ENCODE data around the gene OXER1.

The OXER1 gene

DNA sequence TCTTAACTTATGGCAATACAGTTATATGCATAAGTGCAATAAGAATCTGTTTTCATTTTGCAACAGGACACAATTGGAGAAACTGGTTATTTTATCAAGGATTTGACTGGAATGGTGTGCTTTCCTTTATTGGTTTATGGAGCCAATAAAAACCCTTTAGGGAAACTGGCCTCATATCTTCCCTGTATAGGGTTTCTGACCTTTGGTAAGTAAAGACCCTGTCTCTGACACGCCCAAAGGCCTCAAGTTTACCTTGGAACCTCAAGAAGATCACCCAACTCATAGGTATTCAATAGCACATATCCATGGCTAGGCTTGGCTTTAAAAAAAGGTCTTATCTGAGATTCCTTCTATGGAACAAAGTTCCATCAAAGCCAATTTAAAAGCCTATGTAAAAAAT, 17.2 kb upstream of the OXER1 start:
- no peaks in the 10 kb centered on the region for H3K79me2 ChIP-seq
- H3K27ac ChIP-seq = no peak overlapping the region
- TF ChIP-seq, protein P1, sequence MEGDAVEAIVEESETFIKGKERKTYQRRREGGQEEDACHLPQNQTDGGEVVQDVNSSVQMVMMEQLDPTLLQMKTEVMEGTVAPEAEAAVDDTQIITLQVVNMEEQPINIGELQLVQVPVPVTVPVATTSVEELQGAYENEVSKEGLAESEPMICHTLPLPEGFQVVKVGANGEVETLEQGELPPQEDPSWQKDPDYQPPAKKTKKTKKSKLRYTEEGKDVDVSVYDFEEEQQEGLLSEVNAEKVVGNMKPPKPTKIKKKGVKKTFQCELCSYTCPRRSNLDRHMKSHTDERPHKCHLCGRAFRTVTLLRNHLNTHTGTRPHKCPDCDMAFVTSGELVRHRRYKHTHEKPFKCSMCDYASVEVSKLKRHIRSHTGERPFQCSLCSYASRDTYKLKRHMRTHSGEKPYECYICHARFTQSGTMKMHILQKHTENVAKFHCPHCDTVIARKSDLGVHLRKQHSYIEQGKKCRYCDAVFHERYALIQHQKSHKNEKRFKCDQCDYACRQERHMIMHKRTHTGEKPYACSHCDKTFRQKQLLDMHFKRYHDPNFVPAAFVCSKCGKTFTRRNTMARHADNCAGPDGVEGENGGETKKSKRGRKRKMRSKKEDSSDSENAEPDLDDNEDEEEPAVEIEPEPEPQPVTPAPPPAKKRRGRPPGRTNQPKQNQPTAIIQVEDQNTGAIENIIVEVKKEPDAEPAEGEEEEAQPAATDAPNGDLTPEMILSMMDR (IDR thresholded peaks at IDR 0.05) = no peak
- H3K4me2 ChIP-seq (ENCODE audit: low read length) = no peak overlapping the region
- H3K4me3 ChIP-seq (ENCODE audit: low read depth, low read length) = no peak overlapping the region
- no peak overlapping the region for H3K9ac ChIP-seq
- no peaks in the 10 kb centered on the region for H3K4me1 ChIP-seq
- H3K9me3 ChIP-seq (ENCODE audit: control insufficient read depth, low read length) = no peaks in the 10 kb centered on the region
- H3K27me3 ChIP-seq (ENCODE audit: control insufficient read depth, insufficient read depth, low read length) = no peaks in the 10 kb centered on the region
- no peak overlapping the region for H2AFZ ChIP-seq
- H3K36me3 ChIP-seq (ENCODE audit: control insufficient read depth, insufficient read depth, low read length) = no peaks in the 10 kb centered on the region

DNA sequence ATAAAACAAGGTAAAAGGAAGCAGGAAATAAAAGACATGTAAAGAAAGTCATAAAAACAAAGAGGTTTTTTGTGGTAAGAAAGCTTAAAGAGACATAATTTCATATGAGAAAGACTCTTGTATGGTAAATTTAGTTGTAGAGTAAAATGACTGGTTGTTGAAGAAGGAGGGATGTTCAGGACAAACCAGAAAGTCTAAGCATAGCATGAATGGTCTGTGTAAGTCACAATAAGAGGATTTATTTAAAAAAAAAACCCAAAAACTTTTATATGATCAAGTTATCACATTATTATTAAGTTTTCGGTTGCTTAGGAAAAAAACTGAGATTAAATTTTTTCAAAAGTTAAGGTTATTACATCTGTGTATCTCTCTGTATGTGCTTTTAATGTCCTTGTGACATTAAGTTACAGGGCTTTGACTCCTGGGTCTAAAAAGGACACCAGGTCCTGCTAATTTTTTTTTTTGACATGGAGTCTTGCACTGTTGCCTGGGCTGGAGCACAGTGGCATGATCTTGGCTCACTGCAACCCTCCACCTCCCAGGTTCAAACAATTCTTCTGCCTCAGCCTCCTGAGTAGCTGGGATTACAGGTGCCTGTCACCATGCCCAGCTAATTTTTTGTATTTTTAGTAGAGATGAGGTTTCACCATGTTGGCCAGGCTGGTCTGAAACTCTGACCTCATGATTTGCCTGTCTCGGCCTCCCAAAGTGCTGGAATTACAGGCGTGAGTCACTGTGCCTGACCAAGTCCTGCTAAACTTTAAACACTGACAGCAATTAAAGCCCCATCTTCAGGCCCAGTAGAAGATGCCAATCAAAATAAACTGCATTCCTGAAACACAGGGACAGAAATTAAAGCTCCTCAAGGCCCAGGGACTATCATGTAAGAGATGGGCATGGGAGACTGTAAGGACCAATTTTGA, 14.2 kb upstream of the OXER1 start:
- Histone ChIP-seq H2AFZ (no peak overlapping the region), H3K79me2 (no peaks in the 10 kb centered on the region), H3K9me3 (ENCODE audit: control insufficient read depth, low read length) (no peaks in the 10 kb centered on the region), H3K27me3 (ENCODE audit: control insufficient read depth, insufficient read depth, low read length) (no peaks in the 10 kb centered on the region), H3K4me3 (ENCODE audit: low read depth, low read length) (no peak overlapping the region), H3K4me2 (ENCODE audit: low read length) (no peak overlapping the region), H3K9ac (no peak overlapping the region), H3K36me3 (ENCODE audit: control insufficient read depth, insufficient read depth, low read length) (no peaks in the 10 kb centered on the region), H3K4me1 (no peaks in the 10 kb centered on the region), H3K27ac (no peak overlapping the region)
- TF ChIP-seq, protein P1 (IDR thresholded peaks at IDR 0.05) = no peak

DNA sequence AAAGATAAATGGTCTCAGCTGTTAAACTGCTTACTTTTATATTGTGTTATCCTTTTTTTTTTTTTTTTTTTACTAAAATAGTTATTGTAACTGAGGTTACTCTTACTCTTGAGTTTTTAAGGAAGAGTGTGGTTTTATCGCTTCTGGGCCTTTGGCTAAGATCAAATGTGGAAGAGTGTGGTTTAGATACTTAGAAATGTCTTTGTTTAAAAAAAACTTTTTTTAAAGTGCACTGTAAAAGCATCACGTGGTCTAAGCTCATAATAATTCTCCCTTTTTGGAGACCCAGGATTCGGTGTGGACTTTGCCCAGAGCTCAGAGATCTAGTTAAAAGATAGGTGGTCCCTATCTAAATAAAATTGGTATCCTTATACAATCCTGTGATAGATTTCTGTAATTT, 11.9 kb upstream of the OXER1 start:
- H3K79me2 ChIP-seq = no peaks in the 10 kb centered on the region
- H3K9ac ChIP-seq = no peak overlapping the region
- H3K4me2 ChIP-seq (ENCODE audit: low read length) = no peak overlapping the region
- H3K36me3 ChIP-seq (ENCODE audit: control insufficient read depth, insufficient read depth, low read length) = no peaks in the 10 kb centered on the region
- H2AFZ ChIP-seq = no peak overlapping the region
- H3K4me1 ChIP-seq = no peaks in the 10 kb centered on the region
- H3K9me3 ChIP-seq (ENCODE audit: control insufficient read depth, low read length) = no peaks in the 10 kb centered on the region
- no peak overlapping the region for H3K4me3 ChIP-seq (ENCODE audit: low read depth, low read length)
- no peak overlapping the region for H3K27ac ChIP-seq
- TF ChIP-seq, protein P1 (IDR thresholded peaks at IDR 0.05) = no peak
- no peaks in the 10 kb centered on the region for H3K27me3 ChIP-seq (ENCODE audit: control insufficient read depth, insufficient read depth, low read length)

DNA sequence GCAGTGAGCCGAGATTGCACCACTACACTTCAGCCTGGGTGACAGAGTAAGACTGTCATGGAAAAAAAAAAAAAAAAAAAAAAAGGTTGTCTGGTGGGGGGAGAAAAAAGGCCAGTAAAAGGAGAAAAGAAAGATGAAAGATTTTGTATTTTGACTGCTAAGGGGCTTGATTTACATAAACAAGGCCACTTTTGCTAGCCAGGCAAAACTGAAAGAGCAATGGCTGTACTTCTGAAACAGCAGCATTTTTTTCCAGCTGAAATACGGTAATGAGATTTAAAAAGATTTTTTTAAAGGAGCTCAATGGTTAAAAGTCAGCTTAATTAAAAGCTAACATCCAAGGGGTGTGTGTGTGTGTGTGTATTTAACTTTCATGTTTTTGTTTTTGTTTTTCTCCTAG, 11.3 kb upstream of the OXER1 start:
- Histone ChIP-seq H2AFZ (no peak overlapping the region), H3K9me3 (ENCODE audit: control insufficient read depth, low read length) (no peaks in the 10 kb centered on the region), H3K4me3 (ENCODE audit: low read depth, low read length) (no peak overlapping the region), H3K4me2 (ENCODE audit: low read length) (no peak overlapping the region), H3K27ac (no peak overlapping the region), H3K36me3 (ENCODE audit: control insufficient read depth, insufficient read depth, low read length) (no peaks in the 10 kb centered on the region), H3K4me1 (no peaks in the 10 kb centered on the region), H3K9ac (no peak overlapping the region), H3K27me3 (ENCODE audit: control insufficient read depth, insufficient read depth, low read length) (no peaks in the 10 kb centered on the region), H3K79me2 (no peaks in the 10 kb centered on the region)
- TF ChIP-seq, protein P1 (IDR thresholded peaks at IDR 0.05) = no peak
